Esophagus squamous epithelium (tissue), 4 donors: ENCODE data around the gene MLLT10.

Experiments
- CTCF ChIP-seq, 6 experiments: fragments of 450-650 bp in 4 of 6; fragments of 200-600 bp in 2 of 6; sonication (generic) in 2 of 6; IDR thresholded peaks; one replicate each; pipeline ENCODE4 v1.5.1; 2016 to 2019; ENCODE audit warnings: antibody characterized with exemption in 6 of 6, mild to moderate bottlenecking in 4 of 6, moderate library complexity in 4 of 6
- POLR2A ChIP-seq, 4 donors: fragments of 450-650 bp; IDR thresholded peaks; one replicate each; pipeline ENCODE4 v1.6.1; 2017; ENCODE audit warnings: antibody characterized with exemption in 4 of 4, mild to moderate bottlenecking in 4 of 4, moderate library complexity in 3 of 4

- TF ChIP-seq CTCF (IDR thresholded peaks at IDR 0.05) (no peak), POLR2A (IDR thresholded peaks at IDR 0.05) (no peak)
Measured at GRCh38 chr10:21535494-21535965, 1.5 kb downstream of the MLLT10 start.
